Measurements from ENCODE around the gene SLA2.
"Not testable (repeated sequence)": the region's sequence is repeated elsewhere in the genome, so short reads cannot be mapped to it uniquely, and the experiment has no call there.

Gene SLA2

DNA sequence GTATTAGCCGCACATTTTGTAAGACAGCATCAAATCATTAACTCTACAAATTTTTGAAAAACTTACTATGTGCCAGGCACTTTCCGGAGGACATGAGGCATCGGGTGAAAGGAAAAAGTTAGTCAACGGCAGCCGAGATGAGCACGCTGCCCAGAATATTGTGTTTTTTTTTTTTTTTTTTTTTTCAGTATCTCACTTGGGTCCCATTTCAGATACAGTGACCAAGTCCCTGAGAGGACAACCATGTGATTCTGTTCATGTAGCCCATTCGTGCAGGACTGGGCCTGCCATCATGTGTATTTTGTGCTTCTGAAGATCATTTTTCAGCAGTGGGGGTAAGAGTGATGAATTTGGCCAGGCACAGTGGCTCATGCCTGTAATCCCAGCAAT, 1.3 kb downstream of the SLA2 start:
- no peak for DNase-seq

DNA sequence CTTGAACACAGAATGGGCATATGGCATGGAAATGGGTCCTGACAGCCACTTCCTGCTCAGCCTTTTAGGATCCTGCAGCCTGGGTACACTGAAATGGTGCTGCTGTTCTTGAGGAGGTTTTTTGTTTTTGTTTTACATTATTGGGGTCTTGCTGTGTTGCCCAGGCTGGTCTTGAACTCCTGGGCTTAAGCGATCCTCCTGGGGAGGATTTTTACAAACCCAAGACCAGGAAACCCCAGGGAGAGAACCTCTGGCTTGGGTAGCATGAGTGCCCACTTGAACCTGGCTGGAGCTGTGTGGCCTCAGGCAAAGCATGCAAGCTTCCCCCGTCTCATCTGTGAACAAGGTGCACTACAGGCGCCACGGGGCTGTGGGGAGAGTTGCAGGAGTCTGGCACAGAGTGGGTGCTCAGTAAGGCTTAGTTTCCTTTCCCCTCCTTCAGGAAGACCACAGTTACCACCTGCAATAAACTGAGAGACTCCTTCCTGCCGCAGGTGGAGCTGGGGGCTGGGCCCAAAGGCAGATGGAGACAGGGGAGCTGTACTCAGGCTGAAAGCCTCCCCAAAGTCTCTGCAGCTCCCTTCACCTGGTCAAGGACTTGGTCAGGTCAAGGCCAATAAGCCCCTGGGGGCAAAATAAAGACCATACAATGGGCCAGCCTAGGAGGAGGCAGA, 1.8 kb downstream of the SLA2 start:
- DNase-seq, result no peak

DNA sequence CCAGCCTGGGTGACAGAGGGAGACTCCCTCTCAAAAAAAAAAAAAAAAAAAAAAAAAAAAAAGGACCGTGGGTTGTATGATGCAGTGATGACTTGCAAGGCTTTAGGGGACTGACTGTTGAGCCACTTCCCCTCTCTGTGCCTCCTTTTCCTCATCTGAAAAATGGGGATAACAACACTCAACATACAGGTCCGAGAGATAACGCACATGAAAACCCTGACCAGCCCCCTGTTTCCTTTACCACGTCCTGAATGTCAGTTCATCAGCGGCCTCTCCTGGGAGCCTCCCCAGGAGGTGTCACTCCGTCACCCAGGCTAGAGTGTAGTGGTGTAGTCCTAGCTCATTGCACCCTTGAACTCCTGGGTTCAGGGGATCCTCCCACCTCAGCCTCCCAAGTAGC, 3.9 kb downstream of the SLA2 start:
- DNase-seq, result no peak

DNA sequence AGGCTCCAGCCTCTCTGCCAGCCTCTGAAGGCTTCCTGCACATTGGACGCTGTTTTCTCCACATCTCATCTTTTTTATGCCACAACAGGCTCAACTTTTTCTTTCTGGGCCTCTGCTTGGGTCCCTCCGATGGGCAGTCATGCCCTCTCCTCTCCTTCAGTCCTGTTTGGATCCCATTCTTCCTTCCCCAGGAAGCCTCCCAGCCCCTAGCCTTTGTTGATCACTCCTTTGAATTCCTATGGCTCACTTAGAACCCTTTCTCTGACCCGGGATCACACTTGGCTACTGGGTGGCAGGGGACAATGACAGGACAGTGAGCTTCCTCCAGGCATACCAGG, 4.5 kb downstream of the SLA2 start:
- DNase-seq, result no peak

DNA sequence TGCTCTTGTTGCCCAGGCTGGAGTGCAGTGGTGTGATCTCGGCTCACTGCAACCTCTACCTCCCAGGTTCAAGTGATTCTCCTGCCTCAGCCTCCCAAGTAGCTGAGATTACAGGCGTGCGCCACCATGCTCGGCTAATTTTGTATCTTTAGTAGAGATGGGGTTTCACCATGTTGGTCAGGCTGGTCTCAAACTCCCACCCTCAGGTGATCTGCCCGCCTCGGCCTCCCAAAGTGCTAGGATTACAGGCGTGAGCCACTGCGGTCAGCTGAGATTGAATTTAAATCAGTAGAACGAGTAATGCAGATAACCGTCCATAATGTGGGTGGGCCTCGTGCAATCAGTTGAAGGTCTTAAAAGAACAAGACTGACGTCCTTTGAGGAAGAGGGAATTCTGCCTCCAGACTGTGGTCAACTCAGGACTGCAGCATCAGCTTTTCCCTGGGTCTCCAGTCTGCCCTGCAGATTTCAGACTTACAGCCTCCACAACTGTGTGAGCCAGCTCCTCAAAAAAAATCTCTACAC, 7.1 kb downstream of the SLA2 start:
- DNase-seq, result not testable (repeated sequence)

DNA sequence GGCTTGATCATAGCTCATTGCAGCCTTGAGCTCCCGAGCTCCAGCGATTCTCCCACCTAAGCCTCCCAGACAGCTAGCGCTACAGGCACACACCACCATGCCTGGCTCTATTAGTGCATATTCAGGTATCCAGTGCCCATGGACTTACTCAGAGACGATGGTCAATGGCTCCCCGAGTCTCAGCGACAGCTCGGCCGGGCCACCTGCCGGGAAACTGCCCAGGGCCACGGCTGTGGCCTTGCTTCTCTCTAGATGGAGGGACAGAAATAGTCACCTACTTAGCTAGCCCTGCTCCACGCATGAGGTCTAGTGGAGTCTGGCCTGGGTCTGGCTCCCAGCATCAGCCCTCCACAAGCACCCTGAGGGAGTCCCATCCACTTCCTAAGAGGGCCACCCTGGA, 11.7 kb downstream of the SLA2 start:
- no peak for DNase-seq

DNA sequence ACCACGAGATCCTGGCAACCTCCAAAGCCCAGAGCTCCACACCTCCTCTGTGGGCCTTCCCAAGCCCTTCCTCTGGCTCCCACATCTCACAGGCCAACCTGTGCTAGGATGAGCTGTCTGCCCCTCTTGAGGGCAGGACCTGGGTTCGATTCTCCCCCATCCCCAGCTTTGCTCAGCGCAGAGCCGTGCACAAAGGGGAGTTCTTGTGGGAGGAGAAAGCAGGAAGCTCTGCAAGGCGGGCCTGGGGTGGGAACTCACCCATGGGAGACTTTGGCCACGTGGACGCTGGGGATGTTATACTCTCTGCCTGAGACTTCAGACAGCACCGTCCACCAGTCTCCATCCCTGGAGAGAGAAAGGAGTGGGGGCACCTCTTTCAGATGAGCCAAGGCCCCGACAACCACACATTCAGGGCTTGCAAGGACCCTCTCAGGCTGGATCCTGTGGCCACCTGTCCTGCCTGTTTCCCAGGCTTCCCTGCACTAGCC, 12.7 kb downstream of the SLA2 start:
- no peak for DNase-seq

DNA sequence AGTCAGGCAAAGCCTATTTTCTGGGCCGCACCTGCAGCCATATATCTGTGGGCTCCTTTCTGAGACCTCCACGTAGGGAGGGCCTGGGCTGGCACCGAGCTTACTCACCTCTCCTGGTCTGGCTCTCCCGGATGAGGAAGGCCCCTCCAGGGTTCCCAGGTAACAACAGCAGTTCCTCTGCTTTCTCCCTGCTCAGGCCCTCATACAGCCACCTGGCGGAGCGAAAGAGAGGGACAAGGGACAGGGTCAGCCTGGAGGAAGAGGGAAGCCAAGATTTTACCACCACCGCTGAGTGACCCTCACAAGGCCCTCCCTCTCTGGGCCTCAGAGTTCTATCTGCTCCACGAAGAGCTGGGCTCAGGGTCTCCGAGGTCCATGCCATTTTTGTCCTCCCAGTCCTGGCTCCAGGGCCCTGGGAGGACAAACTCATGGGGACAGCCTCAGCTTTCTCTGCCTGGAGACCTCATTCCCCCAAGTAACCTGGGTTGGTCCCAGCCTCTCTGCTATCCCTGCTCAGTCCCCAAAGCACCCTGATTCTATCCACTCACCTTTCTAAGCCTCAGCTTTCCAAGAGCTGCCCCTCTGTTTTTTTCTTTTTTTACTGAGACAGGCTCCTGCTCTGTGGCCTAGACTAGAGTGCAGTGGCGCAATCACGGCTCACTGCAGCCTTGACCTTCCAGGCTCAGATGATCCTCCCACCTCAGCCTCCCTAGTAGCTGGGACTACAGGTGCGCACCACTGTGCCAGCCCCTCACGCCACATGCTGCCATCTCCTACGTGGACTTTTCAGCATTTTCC, 13.3 kb downstream of the SLA2 start:
- no peak for DNase-seq

DNA sequence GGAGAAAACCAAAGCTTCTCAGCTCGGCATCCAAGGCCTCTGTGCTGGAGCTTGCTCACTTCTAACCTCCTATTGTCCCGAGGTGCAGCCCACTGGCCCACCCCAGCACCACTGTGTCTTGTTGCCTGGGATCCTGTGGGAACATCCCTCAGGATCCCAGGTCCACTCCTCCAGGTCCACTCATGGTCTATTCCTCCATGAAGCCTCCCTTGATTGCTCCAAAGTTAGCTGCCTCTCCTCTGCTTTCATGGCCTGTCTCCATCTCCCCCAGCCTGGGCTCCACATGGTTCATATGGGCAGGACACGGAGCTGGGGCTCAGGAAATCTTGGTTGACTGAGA, 13.9 kb downstream of the SLA2 start:
- DNase-seq, result no peak

DNA sequence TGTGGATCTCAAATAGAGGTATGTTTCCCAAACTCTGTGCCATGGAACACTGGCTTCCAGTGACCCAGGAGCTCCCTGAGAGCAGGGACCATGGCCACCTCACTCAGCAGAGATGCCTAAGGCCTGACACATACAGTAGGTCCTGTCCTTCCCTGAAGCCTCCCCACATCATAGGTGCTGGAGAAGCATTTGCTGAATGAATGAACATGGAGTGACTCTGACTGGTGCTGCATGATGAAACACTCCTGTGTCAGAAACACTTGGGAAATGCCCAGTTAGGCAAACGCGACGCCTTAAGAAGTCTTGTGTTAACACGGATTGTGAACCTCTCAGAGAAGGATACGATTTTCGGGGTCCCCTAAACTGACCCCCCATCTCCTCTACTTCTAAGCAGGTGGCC, 14.3 kb downstream of the SLA2 start:
- no peak for DNase-seq

DNA sequence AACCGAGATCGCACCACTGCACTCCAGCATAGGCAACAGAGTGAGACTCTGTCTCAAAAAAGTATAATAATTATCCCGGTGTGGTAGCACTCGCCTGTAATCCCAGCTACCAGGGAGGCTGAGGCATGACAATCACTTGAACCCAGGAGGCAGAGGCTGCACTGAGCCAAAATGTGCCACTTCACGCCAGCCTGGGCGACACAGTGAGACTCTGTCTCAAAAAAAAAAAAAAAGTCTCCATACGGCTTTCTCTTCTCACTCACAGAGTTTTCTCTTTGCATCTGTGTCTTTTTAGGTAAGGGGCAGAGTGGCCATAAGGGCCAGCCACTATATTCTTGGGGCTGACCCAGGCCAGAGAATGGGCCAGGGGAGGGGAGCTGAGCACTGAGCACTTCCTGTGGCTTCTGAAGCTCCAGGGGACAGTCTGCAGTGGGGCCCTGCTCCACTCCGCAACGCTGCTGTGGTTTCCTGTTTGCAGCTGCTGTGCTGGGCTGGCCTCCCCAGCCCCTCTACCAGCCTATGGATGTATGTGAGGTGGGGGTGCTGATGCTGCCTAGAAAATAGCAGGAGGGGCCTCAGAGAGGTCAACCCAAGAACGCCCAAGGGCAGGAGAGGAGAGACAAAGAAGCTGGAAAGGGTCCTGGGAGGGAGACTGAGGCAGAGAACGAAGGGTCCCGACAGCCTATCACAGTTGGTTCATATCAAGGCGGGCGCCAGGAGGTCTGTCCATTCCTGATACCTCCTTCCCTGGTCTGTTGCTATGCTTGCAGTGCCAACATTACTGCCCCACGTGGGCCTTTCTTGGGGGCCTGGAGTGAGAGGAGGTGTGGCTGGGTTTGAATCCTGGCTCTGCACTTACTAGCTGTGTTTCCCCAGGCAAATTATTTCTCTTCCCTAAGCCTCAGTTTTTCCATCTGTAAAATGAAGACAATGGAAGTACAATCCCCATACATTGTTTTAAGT, 16.0 kb downstream of the SLA2 start:
- no peak for DNase-seq

DNA sequence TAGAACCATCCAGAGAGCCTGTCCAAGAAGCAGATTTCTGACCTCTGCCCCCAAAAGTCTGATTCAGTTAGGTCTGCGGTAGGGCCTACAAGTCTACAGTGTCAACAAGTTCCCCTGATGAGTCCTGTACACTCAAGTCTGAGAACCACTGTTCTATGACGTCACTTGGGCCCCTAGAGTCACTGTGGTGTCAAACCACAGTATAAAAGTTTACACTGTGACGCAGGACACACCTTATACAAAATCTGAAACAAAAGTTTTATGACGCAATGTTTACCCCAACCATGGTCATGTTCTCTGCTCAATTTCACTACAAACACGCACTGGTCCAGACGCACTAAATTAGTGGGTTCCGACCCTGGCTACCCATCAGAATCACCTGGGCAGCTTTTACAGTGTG, 17.9 kb downstream of the SLA2 start:
- DNase-seq, result no peak

DNA sequence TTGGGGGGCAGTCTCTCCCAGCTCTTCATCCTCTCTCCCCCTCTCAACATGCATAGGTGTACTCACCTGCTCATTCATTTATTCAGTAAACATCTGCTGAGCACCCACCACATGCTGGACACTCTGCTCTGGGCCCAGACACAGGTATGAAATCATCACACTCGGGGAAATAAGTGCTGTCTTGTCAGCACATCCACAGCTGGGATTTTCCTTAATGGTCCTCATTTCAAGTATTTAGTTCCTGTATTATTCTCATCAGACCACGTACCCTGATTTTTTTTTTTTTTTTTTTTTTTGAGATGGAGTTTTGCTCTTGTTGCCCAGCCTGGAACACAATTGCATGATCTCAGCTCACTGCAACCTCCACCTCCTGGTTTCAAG, 21.1 kb downstream of the SLA2 start:
- DNase-seq, result no peak

DNA sequence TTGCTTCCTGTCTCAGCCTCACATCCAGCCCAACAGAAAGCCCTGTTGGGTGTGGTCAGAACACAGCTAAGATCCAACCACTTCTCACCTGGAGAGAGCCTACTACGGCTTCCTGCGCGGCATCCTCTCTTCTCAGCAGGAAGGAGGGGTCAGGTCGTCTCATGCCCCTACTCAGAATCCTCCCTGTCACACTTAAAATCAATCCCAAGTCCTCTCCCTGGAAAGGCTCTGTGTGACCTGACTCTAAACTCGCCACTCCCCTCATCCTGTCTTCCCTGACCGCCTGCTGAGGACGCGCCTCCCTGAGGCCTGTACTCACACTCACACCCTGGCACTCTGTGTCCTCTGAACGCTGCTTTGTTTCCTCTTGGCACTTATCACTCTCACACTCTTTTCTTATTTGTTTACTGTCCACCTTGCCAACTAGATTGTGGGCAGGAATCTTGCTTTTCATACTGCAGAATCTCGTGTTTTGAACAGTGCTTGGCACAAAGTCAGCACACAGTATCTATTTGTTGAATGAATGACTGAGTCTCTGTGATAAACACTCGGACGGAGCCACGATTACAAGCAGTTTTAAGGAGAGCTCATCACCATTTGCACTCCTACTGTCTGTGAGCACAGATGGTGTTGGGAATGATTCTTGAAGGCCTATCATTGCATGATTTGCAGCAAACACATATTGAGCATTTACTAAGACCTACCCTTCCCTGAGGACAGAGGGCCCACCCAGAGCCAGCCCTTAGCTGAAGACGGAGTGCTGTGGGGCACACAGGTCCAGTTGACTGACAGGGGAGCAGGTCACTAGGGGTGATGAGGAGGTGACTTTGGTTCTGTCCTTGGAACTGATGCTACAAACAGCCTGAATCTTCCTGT, 21.7 kb downstream of the SLA2 start:
- no peak for DNase-seq

DNA sequence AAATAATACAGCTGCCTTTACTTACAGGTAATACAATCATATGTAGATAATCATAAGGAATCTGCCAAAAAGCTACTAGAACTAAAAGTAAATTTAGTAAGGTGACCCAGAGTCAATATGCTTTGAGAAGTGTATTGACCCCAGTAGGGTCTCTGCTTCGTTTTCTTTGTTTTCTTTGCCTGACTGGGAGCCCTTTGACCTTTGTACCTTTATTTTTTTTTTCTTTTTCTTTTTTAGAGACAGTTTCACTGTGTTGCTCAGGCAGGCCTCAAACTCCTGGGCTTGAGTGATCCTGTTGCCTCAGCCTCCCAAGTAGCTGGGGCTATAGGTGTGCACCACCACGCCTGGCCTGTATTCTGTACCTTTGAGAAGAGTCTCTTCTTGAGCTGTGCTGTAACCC, 22.6 kb downstream of the SLA2 start:
- no peak for DNase-seq

DNA sequence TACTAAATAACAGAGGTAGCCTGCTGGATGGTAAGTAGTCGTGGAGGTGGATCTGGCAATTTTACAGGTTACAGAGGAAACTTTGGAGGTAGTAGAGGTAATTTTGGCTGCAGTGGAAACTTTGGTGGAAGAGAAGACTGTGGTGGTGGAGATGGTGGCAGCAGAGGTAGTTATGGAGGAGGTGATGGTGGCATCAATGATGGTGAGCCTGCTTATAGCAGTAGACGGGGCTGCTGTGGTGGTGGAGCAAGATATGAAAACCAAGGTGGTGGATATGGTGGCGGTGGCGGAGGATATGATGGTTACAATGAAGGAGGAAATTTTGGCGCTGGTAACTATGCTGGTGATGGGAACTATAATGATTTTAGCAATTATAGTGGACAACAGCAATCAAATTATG, 25.1 kb downstream of the SLA2 start:
- no peak for DNase-seq

DNA sequence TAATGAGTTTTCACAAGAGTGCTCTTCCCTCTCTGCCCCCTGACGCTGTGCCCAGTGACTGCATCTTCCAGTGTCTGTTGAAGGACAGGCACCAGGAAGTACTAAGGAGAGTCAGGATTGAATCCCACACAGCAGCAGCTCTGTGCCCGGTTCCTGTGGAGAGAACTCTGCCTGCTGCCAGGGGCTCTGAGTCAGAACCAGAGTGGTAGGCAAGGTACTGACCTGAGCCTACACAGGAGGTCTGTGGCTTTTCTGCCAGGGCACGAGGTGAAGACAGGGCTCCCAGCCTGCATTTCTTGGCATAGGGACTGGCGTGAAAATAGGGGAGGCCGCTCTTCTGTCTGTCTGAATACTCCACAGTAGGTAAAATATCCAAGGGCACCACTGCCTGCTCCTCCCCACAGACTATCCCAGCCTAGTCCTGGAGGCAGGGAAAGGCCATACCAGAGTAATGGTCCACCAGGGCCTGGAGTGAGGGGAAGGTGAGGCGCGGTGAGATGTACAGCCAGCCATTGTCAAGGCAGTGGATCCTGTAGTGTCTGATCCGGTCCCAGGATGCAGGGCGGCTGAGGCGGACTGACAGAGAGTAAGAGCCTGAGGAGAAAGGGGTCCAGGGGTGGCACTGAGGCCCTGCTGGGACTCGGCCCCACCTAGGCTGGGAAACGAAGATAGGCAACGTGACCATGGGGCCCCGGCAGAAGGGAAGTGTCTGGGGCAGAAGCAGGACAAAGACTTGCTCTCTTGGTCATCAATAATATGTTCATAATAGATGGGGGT, 31.0 kb downstream of the SLA2 start:
- no peak for DNase-seq

DNA sequence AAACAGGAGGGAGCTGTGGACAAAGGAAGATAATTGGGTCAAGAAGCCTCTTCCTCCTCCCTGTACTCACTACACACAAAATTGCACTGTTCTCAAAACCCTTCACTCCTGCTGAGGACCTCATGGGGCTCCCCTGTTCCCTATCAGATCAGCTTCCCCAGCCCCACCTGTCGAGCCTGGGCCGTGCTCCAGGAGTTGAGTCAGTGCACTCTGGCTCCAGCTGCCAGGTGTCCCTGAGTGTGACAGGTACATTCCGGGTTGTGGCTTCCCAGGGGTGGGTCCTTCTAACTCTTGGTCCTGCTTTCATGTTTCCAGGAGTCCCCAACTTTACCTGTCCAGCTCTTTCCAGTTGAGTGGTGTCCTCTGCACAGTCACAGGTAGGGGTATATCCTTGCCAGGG, 32.0 kb downstream of the SLA2 start:
- no peak for DNase-seq

DNA sequence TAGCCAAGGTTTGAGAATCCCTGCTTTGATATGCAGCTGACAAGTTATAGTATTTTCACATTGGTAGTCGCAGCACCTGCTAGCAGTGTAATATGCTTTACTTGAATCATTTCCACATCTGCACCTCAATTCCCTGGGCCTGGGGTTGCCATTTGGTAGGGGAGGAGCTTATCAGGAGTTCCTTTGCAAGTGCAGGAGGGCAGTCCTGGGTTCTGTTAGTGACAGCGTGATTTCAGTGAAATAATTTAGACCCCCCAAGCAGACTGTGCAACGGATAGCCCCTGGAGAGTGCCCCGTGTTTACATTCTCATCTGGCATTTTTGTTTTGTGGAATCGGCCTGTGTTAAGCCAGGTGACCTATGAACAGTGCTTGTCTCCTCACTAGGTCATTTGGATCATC, 34.4 kb downstream of the SLA2 start:
- DNase-seq, result no peak

DNA sequence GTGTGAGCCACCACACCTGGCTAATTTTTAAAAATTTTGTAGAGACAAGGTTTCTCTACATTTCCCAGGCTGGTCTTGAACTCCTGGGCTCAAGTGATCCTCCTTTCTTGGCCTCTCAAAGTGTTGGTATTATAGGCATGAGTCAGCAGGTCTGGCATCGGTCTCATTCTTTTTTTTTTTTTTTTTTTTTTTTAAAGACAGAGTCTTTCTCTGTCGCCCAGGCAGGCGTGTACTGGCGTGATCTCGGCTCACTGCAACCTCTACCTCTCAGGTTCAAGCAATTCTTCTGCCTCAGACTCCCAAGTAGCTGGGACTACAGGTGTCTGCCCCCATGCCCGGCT, 37.6 kb downstream of the SLA2 start:
- DNase-seq, result not testable (repeated sequence)

DNA sequence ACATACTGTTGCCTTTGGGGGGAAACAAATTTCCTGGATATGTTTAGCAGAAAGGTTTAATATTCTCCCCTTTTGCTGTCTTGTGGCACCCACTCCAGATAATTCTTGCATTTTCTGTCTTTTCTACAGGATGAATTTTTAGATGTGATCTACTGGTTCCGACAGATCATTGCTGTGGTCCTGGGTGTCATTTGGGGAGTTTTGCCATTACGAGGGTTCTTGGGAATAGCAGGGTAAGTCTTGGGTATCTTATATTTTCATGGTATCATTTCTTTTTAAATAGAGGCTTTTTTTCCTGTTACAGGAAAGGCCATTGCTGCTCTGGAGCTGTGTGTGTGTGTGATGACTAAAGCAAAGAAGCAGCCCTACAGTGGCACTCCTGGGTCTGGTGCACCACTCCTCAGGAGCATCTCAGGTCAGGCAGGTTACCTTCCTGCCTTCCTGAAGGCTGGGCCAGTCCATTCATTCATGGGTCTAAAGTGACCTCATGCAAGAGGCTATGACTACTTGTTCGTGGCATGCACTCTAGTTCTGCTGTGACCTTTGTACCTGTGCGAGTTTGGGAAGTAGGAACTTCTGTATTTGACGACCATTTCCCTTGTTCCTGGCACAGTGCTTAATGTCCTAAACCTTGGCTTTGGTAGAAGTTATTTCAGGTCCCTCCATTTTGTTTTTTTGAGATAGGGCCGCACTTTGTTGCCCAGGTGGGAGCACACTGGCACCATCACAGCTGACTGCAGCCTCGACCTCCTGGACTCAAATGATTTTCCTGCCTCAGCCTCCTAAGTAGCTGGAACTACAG, 38.2 kb downstream of the SLA2 start:
- no peak for DNase-seq
